ENCODE measurements around the gene FAM98C.

GRCh38 chr19:38417146-38417543, 14.3 kb downstream of the FAM98C start:
- TF ChIP-seq CTCF (IDR thresholded peaks at IDR 0.05; ENCODE audit: low read length): no peak
- TF ChIP-seq EZH2 (optimal IDR thresholded peaks at IDR 0.05; ENCODE audit: low read depth, low read length): no peak
- no peak for TF ChIP-seq EZH2phosphoT487 (IDR thresholded peaks at IDR 0.05; ENCODE audit: low read length)

Measured in MM.1S (cell line).